Progenitor cell of endocrine pancreas (in vitro differentiated cells): ENCODE results near the gene KLF3. TPM values are rescaled to one million over a fixed set of nuclear protein-coding genes. Genes with fewer than 3 reads are reported as not detected.

ENCODE experiments used
- DNase-seq: peaks from one replicate; pipeline ENCODE4 v3.0.0; 2021; ENCODE audit warnings: low spot score; ENCODE audit not compliant: unreplicated experiment
- H3K27ac Mint-ChIP-seq: 2 replicates; pipeline ENCODE4 v1.8.0; 2021; ENCODE audit warnings: mild to moderate bottlenecking, moderate library complexity, mixed read lengths
- H3K27me3 Mint-ChIP-seq: 2 replicates; pipeline ENCODE4 v1.8.0; 2021; ENCODE audit warnings: mixed read lengths
- H3K36me3 Mint-ChIP-seq: 2 replicates; pipeline ENCODE4 v1.8.0; 2022; ENCODE audit warnings: mixed read lengths; ENCODE audit not compliant: insufficient read depth
- H3K4me1 Mint-ChIP-seq: 2 replicates; pipeline ENCODE4 v1.8.0; 2021; ENCODE audit warnings: low read depth, mixed read lengths
- H3K4me3 Mint-ChIP-seq: 2 replicates; pipeline ENCODE4 v1.8.0; 2021; ENCODE audit warnings: low read depth, mild to moderate bottlenecking, moderate library complexity, mixed read lengths
- H3K9me3 Mint-ChIP-seq: 2 replicates; pipeline ENCODE4 v1.8.0; 2021; ENCODE audit warnings: low read depth, mixed read lengths
- CTCF ChIP-seq: fragments of 200-600 bp; sonication (generic); IDR thresholded peaks from one replicate; pipeline ENCODE4 v1.5.0; 2021; ENCODE audit warnings: antibody characterized with exemption, mild to moderate bottlenecking; ENCODE audit not compliant: unreplicated experiment
- total RNA-seq: library from RNA; stranded (reverse); gene quantifications from 2 replicates; pipeline ENCODE4 v1.2.1, GENCODE V29; 2021

KLF3 gene
- total RNA-seq, 1 donor from 2014 or later: 97.1 TPM

- no peak for DNase-seq
- Mint-ChIP-seq H3K9me3 (no peaks in the 10 kb centered on the region), H3K4me3 (no peak overlapping the region), H3K27me3 (no peaks in the 10 kb centered on the region), H3K27ac (peak overlapping the region; percentile 59), H3K36me3 (peaks cover 66% of the 10 kb centered on the region), H3K4me1 (no peaks in the 10 kb centered on the region)
- no peak for TF ChIP-seq CTCF
These were observed 29.6 kb downstream of the KLF3 start for GRCh38 chr4:38693569-38693968.

GRCh38 chr4:38694330-38694729 lies 30.3 kb downstream of the KLF3 start:
- no peaks in the 10 kb centered on the region for H3K9me3 Mint-ChIP-seq
- no peaks in the 10 kb centered on the region for H3K4me1 Mint-ChIP-seq
- H3K4me3 Mint-ChIP-seq: no peak overlapping the region
- no peaks in the 10 kb centered on the region for H3K27me3 Mint-ChIP-seq
- peaks cover 65% of the 10 kb centered on the region for H3K36me3 Mint-ChIP-seq
- no peak for DNase-seq
- TF ChIP-seq CTCF: no peak
- H3K27ac Mint-ChIP-seq: peak overlapping the region; percentile 86

- no peak overlapping the region for H3K4me3 Mint-ChIP-seq
- H3K27ac Mint-ChIP-seq: peak overlapping the region; percentile 14
- no peak for TF ChIP-seq CTCF
- H3K36me3 Mint-ChIP-seq: peaks cover 56% of the 10 kb centered on the region
- no peak for DNase-seq
- no peaks in the 10 kb centered on the region for H3K27me3 Mint-ChIP-seq
- no peaks in the 10 kb centered on the region for H3K9me3 Mint-ChIP-seq
- no peaks in the 10 kb centered on the region for H3K4me1 Mint-ChIP-seq
These were observed 31.8 kb downstream of the KLF3 start for GRCh38 chr4:38695809-38696208.

GRCh38 chr4:38696697-38697096 lies 32.7 kb downstream of the KLF3 start:
- no peak for DNase-seq
- Mint-ChIP-seq H3K4me1 (no peaks in the 10 kb centered on the region), H3K9me3 (no peaks in the 10 kb centered on the region), H3K27me3 (no peaks in the 10 kb centered on the region), H3K36me3 (peaks cover 54% of the 10 kb centered on the region), H3K27ac (peak overlapping the region; percentile 33), H3K4me3 (no peak overlapping the region)
- no peak for TF ChIP-seq CTCF

- Mint-ChIP-seq H3K4me1 (no peaks in the 10 kb centered on the region), H3K4me3 (no peak overlapping the region), H3K36me3 (peaks cover 52% of the 10 kb centered on the region), H3K9me3 (no peaks in the 10 kb centered on the region), H3K27ac (peak overlapping the region; percentile 45), H3K27me3 (no peaks in the 10 kb centered on the region)
- no peak for DNase-seq
- TF ChIP-seq CTCF: no peak
These were observed 34.2 kb downstream of the KLF3 start for GRCh38 chr4:38698176-38698575.
